ENCODE results near the gene C1QTNF3. TPM values are rescaled to one million over a fixed set of nuclear protein-coding genes. Genes with fewer than 3 reads are reported as not detected.
"Not testable (repeated sequence)": the region's sequence is repeated elsewhere in the genome, so short reads cannot be mapped to it uniquely, and the experiment has no call there.

Gene C1QTNF3, protein sequence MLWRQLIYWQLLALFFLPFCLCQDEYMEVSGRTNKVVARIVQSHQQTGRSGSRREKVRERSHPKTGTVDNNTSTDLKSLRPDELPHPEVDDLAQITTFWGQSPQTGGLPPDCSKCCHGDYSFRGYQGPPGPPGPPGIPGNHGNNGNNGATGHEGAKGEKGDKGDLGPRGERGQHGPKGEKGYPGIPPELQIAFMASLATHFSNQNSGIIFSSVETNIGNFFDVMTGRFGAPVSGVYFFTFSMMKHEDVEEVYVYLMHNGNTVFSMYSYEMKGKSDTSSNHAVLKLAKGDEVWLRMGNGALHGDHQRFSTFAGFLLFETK
- 1.5 to 2.6 TPM (median 2.1 TPM) in 3 replicates for total RNA-seq
- long read RNA-seq, partial matches to known transcripts = 0 of 2 reads
- long read RNA-seq, other reads (novel, unspliced or antisense) = 0 of 2 reads

DNA sequence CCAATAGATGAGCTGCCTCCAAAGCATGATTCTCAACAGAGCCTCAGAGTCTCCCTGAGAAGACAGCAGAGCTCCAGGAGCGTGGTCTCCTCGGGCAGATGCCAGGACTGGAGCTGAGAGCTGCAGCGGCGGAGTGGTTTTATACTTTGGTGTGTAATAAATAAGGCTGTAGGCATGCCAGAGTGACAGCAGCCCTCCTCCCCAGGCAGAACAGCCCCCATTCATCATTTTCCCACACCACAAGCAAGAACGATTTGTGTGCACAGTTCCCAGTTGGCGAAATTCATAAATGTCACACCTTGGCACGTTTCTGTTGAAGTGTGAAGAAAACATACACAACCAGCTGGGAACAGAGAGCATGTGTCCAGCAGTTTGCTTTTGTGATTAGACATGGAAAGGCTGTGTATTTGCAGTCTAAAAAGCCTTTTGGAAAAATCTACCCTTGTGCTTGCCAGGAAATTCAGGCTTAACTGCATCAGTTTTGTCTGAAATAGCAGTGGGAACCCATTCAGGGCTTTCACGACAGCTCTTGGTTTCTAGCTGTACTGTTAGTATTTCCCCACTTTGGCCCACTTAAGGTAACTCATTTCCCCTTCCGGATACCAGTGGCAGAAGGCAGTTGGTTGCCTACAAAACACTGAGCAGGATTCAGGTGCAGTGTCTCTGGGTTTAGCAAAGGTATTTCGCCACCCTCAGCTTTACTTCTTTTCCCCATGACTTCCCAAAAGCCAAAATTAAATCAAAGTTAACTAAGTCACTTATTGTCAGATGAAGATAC is at the start of gene C1QTNF3:
C1QTNF3 (minus strand) TSS at position 115 of the 778 bp plus-strand sequence; CDS start at position 27, 88 bp downstream.
- H3K27me3 Mint-ChIP-seq (ENCODE audit: low read depth) = no peaks in the 10 kb centered on the region
- TF ChIP-seq, protein P1, sequence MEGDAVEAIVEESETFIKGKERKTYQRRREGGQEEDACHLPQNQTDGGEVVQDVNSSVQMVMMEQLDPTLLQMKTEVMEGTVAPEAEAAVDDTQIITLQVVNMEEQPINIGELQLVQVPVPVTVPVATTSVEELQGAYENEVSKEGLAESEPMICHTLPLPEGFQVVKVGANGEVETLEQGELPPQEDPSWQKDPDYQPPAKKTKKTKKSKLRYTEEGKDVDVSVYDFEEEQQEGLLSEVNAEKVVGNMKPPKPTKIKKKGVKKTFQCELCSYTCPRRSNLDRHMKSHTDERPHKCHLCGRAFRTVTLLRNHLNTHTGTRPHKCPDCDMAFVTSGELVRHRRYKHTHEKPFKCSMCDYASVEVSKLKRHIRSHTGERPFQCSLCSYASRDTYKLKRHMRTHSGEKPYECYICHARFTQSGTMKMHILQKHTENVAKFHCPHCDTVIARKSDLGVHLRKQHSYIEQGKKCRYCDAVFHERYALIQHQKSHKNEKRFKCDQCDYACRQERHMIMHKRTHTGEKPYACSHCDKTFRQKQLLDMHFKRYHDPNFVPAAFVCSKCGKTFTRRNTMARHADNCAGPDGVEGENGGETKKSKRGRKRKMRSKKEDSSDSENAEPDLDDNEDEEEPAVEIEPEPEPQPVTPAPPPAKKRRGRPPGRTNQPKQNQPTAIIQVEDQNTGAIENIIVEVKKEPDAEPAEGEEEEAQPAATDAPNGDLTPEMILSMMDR (IDR thresholded peaks at IDR 0.05) = no peak
- peaks cover 51% of the 10 kb centered on the region for H3K4me1 Mint-ChIP-seq (ENCODE audit: low read depth)
- no peak within 1 kb of the TSS for H3K27ac Mint-ChIP-seq (ENCODE audit: unreplicated experiment)
- no peak for DNase-seq (ENCODE audit: low spot score)
- no peaks in the 10 kb centered on the region for H3K36me3 Mint-ChIP-seq (ENCODE audit: low read depth)
- no peak within 1 kb of the TSS for H3K4me3 Mint-ChIP-seq (ENCODE audit: unreplicated experiment)
- H3K9me3 Mint-ChIP-seq (ENCODE audit: low read depth) = no peaks in the 10 kb centered on the region

DNA sequence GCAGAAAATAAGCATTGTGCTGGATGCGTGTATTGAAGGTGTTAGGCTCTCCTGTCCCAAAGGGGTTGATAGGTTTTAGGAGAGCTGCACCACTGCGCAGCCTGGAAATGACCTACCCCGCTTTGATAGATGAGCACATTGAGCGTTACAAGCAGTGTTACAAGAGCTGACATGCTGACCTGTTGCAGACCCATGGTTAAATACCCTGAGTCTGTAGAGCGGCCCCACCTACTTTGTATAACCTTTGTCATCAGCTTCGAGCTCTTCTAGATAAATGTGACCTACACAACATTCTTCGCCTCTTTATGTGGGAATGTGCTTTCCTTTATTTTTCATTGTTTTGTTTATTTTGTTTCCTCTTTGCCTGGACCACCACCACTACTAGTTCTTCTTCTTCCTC is 48.0 kb upstream of the C1QTNF3 start:
- H3K4me1 Mint-ChIP-seq (ENCODE audit: low read depth); H3K27me3 Mint-ChIP-seq (ENCODE audit: low read depth); H3K4me3 Mint-ChIP-seq (ENCODE audit: unreplicated experiment); H3K36me3 Mint-ChIP-seq (ENCODE audit: low read depth); H3K27ac Mint-ChIP-seq (ENCODE audit: unreplicated experiment); H3K9me3 Mint-ChIP-seq (ENCODE audit: low read depth); DNase-seq (ENCODE audit: low spot score): not testable (repeated sequence)

DNA sequence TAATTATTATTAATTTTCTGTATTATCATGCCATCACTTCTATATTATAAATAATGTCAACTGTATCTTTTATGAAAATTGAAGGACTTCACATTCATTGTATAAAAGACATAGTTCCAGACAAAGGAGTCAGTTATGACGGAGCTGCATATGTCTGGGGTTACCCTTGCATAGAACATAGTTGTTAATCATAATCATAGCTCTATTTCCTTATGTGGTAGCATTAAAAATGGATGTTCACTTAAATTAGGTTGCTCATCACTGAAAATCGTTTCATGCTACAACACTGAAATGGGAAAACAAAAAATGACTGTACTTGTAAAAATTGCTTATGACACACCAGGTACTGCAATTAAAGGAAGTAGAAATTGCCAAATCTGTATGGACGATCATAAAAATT is 46.8 kb upstream of the C1QTNF3 start:
- H3K4me3 Mint-ChIP-seq (ENCODE audit: unreplicated experiment); H3K27ac Mint-ChIP-seq (ENCODE audit: unreplicated experiment); H3K27me3 Mint-ChIP-seq (ENCODE audit: low read depth); H3K9me3 Mint-ChIP-seq (ENCODE audit: low read depth); DNase-seq (ENCODE audit: low spot score); H3K4me1 Mint-ChIP-seq (ENCODE audit: low read depth); H3K36me3 Mint-ChIP-seq (ENCODE audit: low read depth): not testable (repeated sequence)

DNA sequence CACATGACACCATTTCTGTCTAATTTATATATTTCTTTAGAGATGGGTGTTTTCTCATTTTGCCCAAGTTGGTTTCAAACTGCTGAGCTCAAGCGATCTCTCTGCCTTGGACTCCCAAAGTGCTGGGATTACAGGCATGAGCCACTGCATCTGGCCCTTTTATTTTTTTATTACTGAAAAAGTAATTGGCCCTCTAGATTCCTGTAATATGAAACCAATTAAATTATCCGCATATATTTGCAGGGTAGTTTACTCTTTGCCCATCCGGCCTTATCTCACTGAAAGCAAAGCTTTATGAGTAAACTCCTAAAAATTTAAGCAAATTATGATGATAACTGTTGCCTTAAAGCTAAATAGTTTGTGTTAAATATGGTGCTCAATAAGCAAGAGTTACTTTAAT is 44.7 kb upstream of the C1QTNF3 start:
- H3K9me3 Mint-ChIP-seq (ENCODE audit: low read depth); H3K27ac Mint-ChIP-seq (ENCODE audit: unreplicated experiment); H3K4me1 Mint-ChIP-seq (ENCODE audit: low read depth); DNase-seq (ENCODE audit: low spot score); H3K4me3 Mint-ChIP-seq (ENCODE audit: unreplicated experiment); H3K36me3 Mint-ChIP-seq (ENCODE audit: low read depth); H3K27me3 Mint-ChIP-seq (ENCODE audit: low read depth): not testable (repeated sequence)

DNA sequence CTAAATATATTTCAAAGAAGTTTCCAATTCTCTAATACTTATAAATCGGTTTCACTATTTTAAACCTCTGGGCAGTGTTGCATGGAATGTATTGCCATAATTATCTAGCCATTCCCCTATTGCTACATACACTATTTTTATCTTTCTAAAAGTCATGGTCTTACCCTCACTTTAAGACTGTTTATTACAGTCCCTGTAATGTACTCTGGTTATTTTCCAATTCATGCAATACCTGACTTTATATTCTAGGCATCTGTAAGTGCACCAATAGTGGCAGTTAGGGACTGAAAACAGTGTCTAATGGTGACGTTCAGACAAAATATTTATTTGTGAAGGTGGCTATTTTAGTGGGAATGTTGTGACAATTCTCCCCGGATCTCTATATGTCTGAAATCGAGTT is 40.9 kb upstream of the C1QTNF3 start:
- not testable (repeated sequence) for H3K36me3 Mint-ChIP-seq (ENCODE audit: low read depth); H3K4me3 Mint-ChIP-seq (ENCODE audit: unreplicated experiment); H3K27me3 Mint-ChIP-seq (ENCODE audit: low read depth); H3K27ac Mint-ChIP-seq (ENCODE audit: unreplicated experiment); H3K9me3 Mint-ChIP-seq (ENCODE audit: low read depth); DNase-seq (ENCODE audit: low spot score); H3K4me1 Mint-ChIP-seq (ENCODE audit: low read depth)

DNA sequence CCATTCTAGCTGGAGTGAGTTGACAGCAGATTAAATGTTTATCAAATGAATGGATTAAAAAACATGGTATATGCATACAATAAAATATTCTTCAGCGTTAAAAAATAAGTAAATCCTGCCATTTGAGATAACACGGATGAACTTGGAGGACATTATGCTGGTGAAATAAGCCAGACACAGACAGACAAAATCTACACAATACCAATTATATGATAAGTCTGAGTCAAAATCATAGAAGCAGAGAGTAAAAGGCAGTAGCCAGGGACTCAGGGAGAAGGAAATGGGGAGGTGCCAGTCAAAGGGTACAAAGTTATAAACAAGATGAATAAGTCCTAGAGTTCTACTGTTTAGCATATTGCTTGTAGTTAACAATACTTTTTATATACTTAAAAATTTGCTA is 36.5 kb upstream of the C1QTNF3 start:
- H3K4me1 Mint-ChIP-seq (ENCODE audit: low read depth) = peaks cover 10% of the 10 kb centered on the region
- H3K36me3 Mint-ChIP-seq (ENCODE audit: low read depth); H3K4me3 Mint-ChIP-seq (ENCODE audit: unreplicated experiment); DNase-seq (ENCODE audit: low spot score); H3K27me3 Mint-ChIP-seq (ENCODE audit: low read depth); H3K27ac Mint-ChIP-seq (ENCODE audit: unreplicated experiment); H3K9me3 Mint-ChIP-seq (ENCODE audit: low read depth): not testable (repeated sequence)

DNA sequence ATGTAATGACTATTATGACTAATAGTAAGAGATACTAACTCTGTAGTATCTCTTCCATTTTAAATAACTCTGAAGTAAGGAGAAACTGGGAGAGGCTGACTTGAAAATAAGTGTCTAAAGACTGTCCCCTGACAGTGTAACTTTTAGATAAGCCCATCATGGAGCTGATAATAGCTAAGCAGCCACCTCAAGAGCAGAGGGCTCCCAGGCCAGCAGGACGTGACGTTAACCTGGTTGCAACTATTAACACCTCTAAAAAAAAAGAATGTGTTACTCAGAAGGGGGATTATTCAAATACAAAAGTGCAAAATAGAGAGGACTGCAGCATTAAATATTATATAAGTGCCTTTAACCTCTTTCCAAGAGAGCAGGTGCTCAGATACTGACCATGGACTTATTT is 34.6 kb upstream of the C1QTNF3 start:
- not testable (repeated sequence) for H3K27me3 Mint-ChIP-seq (ENCODE audit: low read depth); H3K27ac Mint-ChIP-seq (ENCODE audit: unreplicated experiment); H3K9me3 Mint-ChIP-seq (ENCODE audit: low read depth); DNase-seq (ENCODE audit: low spot score); H3K36me3 Mint-ChIP-seq (ENCODE audit: low read depth); H3K4me3 Mint-ChIP-seq (ENCODE audit: unreplicated experiment)
- peaks cover 13% of the 10 kb centered on the region for H3K4me1 Mint-ChIP-seq (ENCODE audit: low read depth)

DNA sequence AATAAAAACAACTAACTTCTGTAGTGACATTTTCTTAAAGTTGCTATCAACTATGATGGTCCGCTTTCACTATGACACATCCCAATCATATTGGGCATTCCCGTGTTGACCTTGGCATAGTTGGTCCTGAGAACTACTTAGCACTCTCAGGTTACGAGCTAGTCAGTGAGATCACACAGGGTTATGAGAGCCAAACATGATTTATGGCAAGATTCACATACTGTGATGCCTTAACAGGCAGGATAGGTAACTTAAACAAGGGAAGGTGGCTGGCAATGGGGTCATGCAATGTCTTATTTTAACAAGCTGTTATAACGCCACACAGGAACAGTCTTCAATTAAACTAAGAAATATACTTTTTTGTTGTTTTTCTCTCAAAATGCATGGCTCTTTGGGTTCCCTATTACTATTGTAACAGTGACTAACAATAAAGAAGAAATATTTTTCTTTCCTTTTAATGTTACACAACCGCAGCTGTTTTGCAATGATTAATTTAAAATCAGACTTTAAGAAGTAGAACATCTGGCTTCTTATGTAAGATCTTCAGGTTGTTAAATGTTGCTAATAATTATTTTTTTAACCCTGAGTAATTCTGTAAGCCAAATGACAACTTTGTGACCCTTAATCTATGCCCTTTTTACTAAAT is 33.8 kb upstream of the C1QTNF3 start:
- not testable (repeated sequence) for DNase-seq (ENCODE audit: low spot score); H3K36me3 Mint-ChIP-seq (ENCODE audit: low read depth); H3K27ac Mint-ChIP-seq (ENCODE audit: unreplicated experiment); H3K9me3 Mint-ChIP-seq (ENCODE audit: low read depth); H3K27me3 Mint-ChIP-seq (ENCODE audit: low read depth); H3K4me3 Mint-ChIP-seq (ENCODE audit: unreplicated experiment)
- peaks cover 13% of the 10 kb centered on the region for H3K4me1 Mint-ChIP-seq (ENCODE audit: low read depth)

DNA sequence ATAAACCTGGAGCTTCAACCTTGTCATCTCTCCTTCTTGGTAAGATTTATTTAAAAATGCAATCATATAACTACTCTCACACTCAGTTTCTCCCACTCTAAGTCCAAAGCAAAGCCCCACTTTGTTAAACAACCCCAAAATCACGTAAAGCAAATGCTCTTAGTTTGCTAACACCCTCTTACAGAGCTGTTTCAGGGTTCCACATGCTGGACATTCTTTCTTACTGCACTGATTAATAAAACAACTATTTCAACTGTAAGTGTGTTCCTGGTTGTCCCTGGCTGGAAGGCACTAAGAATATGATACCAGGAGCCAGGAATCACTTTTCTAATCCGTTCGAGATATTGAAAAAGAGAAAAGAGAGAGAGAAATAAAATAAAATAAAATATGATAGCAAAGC is 31.5 kb upstream of the C1QTNF3 start:
- H3K27me3 Mint-ChIP-seq (ENCODE audit: low read depth); H3K4me3 Mint-ChIP-seq (ENCODE audit: unreplicated experiment); H3K36me3 Mint-ChIP-seq (ENCODE audit: low read depth); H3K27ac Mint-ChIP-seq (ENCODE audit: unreplicated experiment); H3K9me3 Mint-ChIP-seq (ENCODE audit: low read depth); DNase-seq (ENCODE audit: low spot score): not testable (repeated sequence)
- peaks cover 13% of the 10 kb centered on the region for H3K4me1 Mint-ChIP-seq (ENCODE audit: low read depth)

DNA sequence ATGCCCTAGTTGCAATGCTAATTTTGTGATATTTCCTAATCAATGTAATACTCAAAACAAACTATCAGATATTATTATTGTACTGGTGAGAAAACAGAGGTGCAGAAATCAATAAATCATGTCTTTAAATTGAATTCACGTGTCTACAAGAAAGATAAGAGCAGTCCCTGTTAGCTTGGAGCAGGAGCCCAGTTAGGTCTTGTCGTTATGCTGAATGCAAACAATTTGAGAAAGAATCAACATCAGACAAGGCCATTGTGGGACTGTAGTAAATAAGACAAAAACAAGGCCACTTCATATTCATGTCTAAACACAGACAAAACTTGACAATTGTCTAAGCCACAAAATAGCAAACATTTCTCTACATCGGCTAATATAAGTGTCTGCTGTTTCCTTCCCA is 31.1 kb upstream of the C1QTNF3 start:
- not testable (repeated sequence) for DNase-seq (ENCODE audit: low spot score); H3K36me3 Mint-ChIP-seq (ENCODE audit: low read depth); H3K9me3 Mint-ChIP-seq (ENCODE audit: low read depth); H3K27me3 Mint-ChIP-seq (ENCODE audit: low read depth); H3K4me3 Mint-ChIP-seq (ENCODE audit: unreplicated experiment); H3K27ac Mint-ChIP-seq (ENCODE audit: unreplicated experiment)
- H3K4me1 Mint-ChIP-seq (ENCODE audit: low read depth) = peaks cover 13% of the 10 kb centered on the region

DNA sequence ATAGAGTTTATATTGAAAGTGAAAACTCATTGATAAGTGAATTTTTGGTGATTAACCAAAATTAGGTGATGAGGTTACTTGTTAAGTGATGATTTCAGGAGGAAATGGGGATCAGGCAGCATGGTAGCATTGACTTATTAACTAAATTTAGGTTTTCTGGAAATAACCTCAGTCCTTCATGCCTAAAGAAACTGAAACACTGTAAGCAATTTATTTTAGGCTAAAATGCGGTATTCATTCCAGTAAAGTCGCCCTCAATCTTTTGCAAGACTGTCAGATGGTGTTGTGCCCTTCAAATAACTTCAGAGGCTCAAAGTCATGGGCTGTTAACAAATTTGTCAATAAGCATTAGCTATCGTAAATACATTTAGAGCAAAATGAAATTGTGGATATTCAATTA is 27.6 kb upstream of the C1QTNF3 start:
- not testable (repeated sequence) for H3K36me3 Mint-ChIP-seq (ENCODE audit: low read depth); H3K9me3 Mint-ChIP-seq (ENCODE audit: low read depth); DNase-seq (ENCODE audit: low spot score); H3K27ac Mint-ChIP-seq (ENCODE audit: unreplicated experiment); H3K27me3 Mint-ChIP-seq (ENCODE audit: low read depth); H3K4me1 Mint-ChIP-seq (ENCODE audit: low read depth); H3K4me3 Mint-ChIP-seq (ENCODE audit: unreplicated experiment)
